ENCODE measurements around the gene TPPP2.

The TPPP2 gene

DNA sequence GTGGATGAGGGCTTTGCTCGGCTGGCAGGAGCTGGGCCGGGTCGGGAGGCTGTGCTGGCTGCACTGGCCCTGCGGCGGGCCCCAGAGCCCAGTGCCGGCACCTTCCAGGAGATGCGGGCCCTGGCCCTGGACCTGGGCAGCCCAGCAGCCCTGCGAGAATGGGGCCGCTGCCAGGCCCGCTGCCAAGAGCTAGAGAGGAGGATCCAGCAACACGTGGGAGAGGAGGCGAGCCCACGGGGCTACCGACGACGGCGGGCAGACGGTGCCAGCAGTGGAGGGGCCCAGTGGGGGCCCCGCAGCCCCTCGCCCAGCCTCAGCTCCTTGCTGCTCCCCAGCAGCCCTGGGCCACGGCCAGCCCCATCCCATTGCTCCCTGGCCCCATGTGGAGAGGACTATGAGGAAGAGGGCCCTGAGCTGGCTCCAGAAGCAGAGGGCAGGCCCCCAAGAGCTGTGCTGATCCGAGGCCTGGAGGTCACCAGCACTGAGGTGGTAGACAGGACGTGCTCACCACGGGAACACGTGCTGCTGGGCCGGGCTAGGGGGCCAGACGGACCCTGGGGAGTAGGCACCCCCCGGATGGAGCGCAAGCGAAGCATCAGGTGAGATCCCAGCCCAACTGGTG, 51.6 kb downstream of the TPPP2 start:
- no peak for DNase-seq

Measured in stimulated activated CD4-positive, alpha-beta T cell treated with anti-CD3 and anti-CD28 coated beads, Interleukin-4, amount 100 ng/mL, for 24 hours (primary cell).